Neutrophil (primary cell): ENCODE data around the gene KLK1.

Experiments
- H3K27ac ChIP-seq: fragments of 200-600 bp; sonication (generic); 2 replicates; pipeline ENCODE4 v1.5.1; 2016; ENCODE audit warnings: mild to moderate bottlenecking, moderate library complexity
- H3K27me3 ChIP-seq: fragments of 200-600 bp; sonication (generic); 2 replicates; pipeline ENCODE4 v1.6.0; 2016; ENCODE audit warnings: mild to moderate bottlenecking
- H3K36me3 ChIP-seq: fragments of 200-600 bp; sonication (generic); 2 replicates; pipeline ENCODE4 v1.5.1; 2017
- H3K4me1 ChIP-seq, 2 experiments: fragments of 200-600 bp in 1 of 2; sonication (generic) in 1 of 2; 1 replicate in 1 of 2; 2 replicates in 1 of 2; pipeline versions ENCODE4 v1.5.1 to v1.6.1; 2013 to 2016; ENCODE audit warnings: low read depth in 1 of 2, low read length in 1 of 2, mild to moderate bottlenecking in 1 of 2, moderate library complexity in 1 of 2; ENCODE audit not compliant: control insufficient read depth in 1 of 2, insufficient read depth in 1 of 2
- H3K4me3 ChIP-seq, 2 experiments: fragments of 200-600 bp in 1 of 2; sonication (generic) in 1 of 2; 1 replicate in 1 of 2; 2 replicates in 1 of 2; pipeline ENCODE4 v1.5.1; 2013 to 2016; ENCODE audit warnings: low read depth in 1 of 2, low read length in 1 of 2, mild to moderate bottlenecking in 1 of 2, moderate library complexity in 1 of 2
- H3K9me3 ChIP-seq: fragments of 200-600 bp; sonication (generic); 2 replicates; pipeline ENCODE4 v1.5.1; 2016
- CTCF ChIP-seq: fragments of 200-600 bp; sonication (generic); IDR thresholded peaks from 2 replicates; pipeline ENCODE4 v1.5.1; 2016; ENCODE audit warnings: antibody characterized with exemption

Gene KLK1

DNA sequence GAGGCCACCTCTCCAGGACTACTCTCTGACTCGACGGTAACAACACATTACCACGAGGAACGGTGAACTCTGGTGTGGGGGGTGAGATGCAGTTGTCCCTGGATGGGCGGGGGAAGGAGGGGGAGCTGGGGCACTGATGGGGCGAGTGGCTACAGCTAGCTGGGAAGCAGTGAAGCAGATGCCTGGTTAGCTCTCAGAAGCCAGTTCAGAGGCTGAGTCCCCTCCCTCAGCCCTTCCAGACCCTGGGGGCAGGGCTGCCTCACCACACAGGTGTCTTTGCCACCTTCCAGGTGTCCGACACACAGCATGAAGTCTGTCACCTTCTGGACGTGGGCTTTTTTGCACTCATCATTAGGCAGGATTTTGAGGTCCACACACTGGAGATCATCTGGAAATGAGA is 4.0 kb downstream of the KLK1 start:
- H3K9me3 ChIP-seq: no peaks in the 10 kb centered on the region
- H3K4me1 ChIP-seq: peaks cover 0 to 3% of the 10 kb centered on the region in 2 experiments
- peaks cover 93% of the 10 kb centered on the region for H3K27me3 ChIP-seq
- no peak for TF ChIP-seq CTCF
- no peaks in the 10 kb centered on the region for H3K36me3 ChIP-seq
- H3K27ac ChIP-seq: no peak overlapping the region
- H3K4me3 ChIP-seq: no peak overlapping the region

DNA sequence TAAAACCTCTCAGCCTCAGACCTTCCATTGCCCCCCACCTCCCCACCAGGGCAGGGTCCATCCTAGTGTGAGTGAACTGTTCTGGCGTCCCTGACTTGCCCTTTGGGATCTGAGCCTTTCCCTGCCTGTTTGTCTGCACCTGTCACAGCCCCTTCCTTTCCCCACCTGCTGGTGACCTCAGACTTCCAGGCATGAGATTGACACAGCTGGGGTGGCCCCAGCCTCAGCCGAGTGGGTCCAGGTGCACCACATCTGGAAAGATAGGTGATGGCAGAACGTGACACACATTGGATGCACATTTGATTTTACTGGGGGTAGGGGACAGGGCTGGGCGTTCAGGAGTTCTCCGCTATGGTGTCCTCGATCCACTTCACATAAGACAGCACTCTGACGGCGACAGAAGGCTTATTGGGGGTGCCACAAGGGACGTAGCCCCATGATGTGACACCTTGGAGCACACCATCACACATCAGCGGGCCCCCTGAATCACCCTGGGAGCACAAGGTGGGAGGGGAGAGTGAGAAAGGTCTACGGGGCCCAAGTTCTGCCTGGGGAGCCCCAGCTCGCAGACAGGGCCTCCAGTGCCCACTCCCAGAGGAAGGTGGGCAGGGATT is 4.6 kb downstream of the KLK1 start:
- Histone ChIP-seq H3K9me3 (no peaks in the 10 kb centered on the region), H3K4me3 (no peak overlapping the region), H3K4me1 (peaks cover 0 to 3% of the 10 kb centered on the region in 2 experiments), H3K27me3 (peaks cover 99% of the 10 kb centered on the region), H3K27ac (no peak overlapping the region), H3K36me3 (no peaks in the 10 kb centered on the region)
- TF ChIP-seq CTCF: no peak

- Histone ChIP-seq H3K4me1 (peaks cover 0 to 3% of the 10 kb centered on the region in 2 experiments), H3K36me3 (no peaks in the 10 kb centered on the region), H3K9me3 (no peaks in the 10 kb centered on the region), H3K27me3 (peaks cover 98% of the 10 kb centered on the region), H3K27ac (no peak overlapping the region), H3K4me3 (peak overlapping the region; percentile 22 to 39)
- no peak for TF ChIP-seq CTCF
Measured at GRCh38 chr19:50817941-50818858, 5.4 kb downstream of the KLK1 start.

- H3K4me3 ChIP-seq: no peak overlapping the region
- no peaks in the 10 kb centered on the region for H3K36me3 ChIP-seq
- TF ChIP-seq CTCF: no peak
- H3K9me3 ChIP-seq: no peaks in the 10 kb centered on the region
- peaks cover 0 to 3% of the 10 kb centered on the region in 2 experiments for H3K4me1 ChIP-seq
- peaks cover 84% of the 10 kb centered on the region for H3K27me3 ChIP-seq
- H3K27ac ChIP-seq: no peak overlapping the region
Measured at GRCh38 chr19:50815439-50815838, 8.1 kb downstream of the KLK1 start.

DNA sequence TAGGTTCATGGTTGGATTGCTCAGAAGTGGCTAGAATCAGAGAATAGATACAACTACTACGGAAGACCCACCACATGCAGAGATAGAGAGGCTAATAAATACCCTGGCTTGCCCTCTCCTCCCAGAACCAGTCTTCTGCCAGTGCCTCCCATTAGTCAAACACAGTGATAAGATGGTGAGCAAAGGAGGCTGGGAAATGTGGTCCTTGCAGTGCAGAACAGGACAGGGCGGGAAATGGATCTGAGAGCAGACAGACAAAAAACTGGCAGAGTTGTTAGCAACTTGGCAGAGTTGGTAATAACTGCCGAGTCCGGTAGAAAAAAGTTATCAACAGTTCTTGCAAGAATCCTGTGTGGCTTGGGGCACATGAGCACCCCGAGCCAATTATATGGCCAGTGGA is 8.7 kb downstream of the KLK1 start:
- Histone ChIP-seq H3K9me3 (no peaks in the 10 kb centered on the region), H3K27me3 (peaks cover 83% of the 10 kb centered on the region), H3K4me1 (peaks cover 0 to 3% of the 10 kb centered on the region in 2 experiments), H3K27ac (no peak overlapping the region), H3K36me3 (no peaks in the 10 kb centered on the region), H3K4me3 (no peak overlapping the region)
- TF ChIP-seq CTCF: no peak
